Skin epidermis (tissue), 12 donors: ENCODE results near the gene ZNF587B.
A peak's percentile ranks its signal among the peaks of the same experiment; 100 is the strongest.
"Not testable (repeated sequence)": the region's sequence is repeated elsewhere in the genome, so short reads cannot be mapped to it uniquely, and the experiment has no call there.

Experiments used
- H3K27ac ChIP-seq, 21 experiments: fragments of 200-600 bp; sonication (generic) in 11 of 21; one replicate each; pipeline ENCODE4 v1.5.0; 2020; ENCODE audit warnings: mild to moderate bottlenecking in 3 of 21, inconsistent platforms in 2 of 21, moderate library complexity in 2 of 21
- H3K4me3 ChIP-seq, 7 experiments: fragments of 200-600 bp; sonication (generic) in 2 of 7; one replicate each; pipeline ENCODE4 v1.5.0; 2020; ENCODE audit warnings: inconsistent platforms in 2 of 7, mild to moderate bottlenecking in 2 of 7, moderate library complexity in 1 of 7

ZNF587B gene

DNA sequence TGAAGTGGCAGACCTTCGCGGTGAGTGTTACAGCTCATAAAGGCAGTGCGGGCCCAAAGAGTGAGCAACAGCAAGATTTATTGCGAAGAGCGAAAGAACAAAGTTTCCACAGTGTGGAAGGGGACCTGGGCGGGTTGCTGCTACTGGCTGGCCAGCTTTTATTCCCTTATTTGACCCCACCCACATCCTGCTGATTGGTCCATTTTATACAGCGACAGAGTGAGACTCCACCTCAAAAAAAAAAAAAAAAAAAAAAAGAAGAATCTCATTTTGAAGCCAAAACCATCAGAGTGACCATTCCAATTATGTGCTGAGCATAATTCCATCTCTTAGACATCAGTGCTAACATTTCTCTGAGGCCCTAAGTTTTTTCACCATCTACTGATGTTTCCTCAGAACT, 13.4 kb upstream of the ZNF587B start:
- Histone ChIP-seq H3K27ac (no peak overlapping the region), H3K4me3 (no peak overlapping the region)

DNA sequence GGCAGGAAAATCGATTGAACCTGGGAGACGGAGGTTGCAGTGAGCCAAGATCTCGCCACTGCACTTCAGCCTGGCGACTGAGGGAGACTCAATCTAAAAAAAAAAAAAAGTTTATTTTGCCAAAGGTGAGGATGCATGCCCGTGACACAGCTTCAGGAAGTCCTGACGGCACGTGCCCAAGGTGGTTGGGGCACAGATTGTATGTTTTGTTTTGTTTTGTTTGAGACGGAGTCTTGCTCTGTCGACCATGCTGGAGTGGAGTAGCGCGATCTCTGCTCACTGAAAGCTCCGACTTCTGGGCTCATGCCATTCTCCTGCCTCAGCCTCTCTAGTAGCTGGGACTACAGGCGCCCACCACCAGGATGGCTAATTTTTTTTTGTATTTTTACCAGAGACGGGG, 12.1 kb upstream of the ZNF587B start:
- Histone ChIP-seq H3K27ac (no peak overlapping the region), H3K4me3 (no peak overlapping the region)

DNA sequence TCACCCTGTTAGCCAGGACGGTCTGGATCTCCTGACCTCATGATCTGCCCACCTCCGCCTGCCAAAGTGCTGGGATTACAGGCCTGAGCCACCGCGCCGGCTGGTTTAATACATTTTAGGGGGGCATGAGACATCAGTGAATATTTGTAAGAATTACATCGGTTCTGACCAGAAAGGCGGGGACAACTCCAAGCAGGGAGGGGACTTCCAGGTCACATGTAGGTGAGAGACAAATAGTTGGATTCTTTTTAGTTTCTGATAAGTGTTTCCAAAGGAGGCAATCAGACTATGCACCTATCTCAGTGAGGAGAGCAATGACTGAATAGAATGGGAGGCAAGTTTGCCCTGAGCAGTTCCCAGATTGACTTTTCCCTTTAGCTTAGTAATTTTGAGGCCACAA, 11.7 kb upstream of the ZNF587B start:
- no peak overlapping the region for H3K27ac ChIP-seq
- H3K4me3 ChIP-seq = no peak overlapping the region

DNA sequence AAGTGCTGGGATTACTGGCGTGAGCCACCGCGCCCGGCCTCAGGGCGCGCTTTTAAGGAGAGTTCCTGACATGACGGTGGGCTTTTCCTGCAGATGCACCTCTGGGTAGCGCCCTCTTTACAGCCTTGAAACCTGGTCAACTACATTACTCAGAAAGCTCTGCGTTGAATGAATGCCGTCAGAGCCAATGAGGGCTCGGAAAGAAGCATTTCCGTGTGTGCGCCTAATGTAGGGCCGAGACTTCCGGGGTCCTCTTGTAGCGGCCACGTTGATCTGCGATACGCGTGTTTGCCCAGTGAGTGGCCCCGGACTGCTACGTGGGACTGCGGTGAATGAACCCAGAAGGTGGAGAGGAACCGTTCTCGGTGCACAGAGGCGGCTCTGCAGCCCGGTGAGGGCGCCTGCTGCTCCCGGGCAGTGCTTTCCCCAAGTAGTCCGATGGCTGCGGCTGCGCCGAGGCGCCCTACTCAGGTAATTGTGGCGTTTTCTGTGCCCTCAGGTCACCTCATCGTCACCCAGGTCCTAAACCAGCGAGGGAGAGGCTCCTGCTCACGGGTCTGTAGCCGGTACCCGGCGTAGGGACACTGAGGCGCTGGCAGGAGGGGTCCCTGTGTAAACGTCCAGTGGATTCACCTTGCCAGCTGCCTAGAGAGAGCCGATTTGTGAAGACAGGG, 10.5 kb upstream of the ZNF587B start:
- peak overlapping the region; percentile 10 to 93 (median 83) for H3K27ac ChIP-seq
- peak overlapping the region; percentile 72 to 92 (median 80) for H3K4me3 ChIP-seq

DNA sequence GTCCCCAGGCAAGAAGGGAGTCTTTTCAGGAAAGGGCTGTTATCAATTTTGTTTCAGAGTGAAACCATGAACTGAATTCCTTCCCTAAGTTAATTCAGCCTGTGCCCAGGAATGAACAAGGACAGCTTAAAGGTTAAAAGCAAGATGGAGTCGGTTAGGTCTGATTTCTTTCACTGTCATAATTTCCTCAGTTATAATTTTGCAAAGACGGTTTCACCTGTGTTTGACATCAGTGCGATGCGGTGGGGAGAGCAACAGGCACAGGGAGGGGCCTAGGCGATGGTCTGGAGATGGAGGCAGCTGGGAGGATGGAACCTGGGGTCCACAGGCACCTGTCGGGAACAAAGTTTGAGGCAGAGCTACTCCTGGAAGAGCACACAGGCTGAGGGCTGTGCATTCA, 9.5 kb upstream of the ZNF587B start:
- peak overlapping the region; percentile 72 to 92 (median 80) for H3K4me3 ChIP-seq
- peak overlapping the region in 5 of 21 experiments; percentile 78 to 92 (median 90) for H3K27ac ChIP-seq

DNA sequence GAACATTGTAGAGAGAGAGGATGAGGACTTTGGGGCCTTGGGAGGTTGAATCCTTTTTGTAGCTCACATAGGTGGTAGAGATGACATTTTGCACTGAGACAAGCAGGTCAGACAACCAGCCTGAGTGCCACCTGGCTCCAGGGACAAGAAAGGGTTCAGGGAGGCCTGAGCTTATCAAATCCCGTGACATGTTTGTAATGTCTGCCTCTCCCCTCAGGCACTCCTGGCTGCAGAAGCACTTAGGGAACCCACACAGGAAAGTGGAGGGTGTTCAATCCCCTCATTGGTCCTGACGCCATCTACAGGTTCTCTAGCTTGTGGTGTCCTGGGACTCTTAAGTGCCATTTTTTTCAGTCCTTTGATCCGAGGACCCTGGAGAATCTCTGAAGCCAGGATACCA, 9.0 kb upstream of the ZNF587B start:
- H3K4me3 ChIP-seq = peak overlapping the region in 1 of 7 experiments; percentile 80
- H3K27ac ChIP-seq = not testable (repeated sequence)

DNA sequence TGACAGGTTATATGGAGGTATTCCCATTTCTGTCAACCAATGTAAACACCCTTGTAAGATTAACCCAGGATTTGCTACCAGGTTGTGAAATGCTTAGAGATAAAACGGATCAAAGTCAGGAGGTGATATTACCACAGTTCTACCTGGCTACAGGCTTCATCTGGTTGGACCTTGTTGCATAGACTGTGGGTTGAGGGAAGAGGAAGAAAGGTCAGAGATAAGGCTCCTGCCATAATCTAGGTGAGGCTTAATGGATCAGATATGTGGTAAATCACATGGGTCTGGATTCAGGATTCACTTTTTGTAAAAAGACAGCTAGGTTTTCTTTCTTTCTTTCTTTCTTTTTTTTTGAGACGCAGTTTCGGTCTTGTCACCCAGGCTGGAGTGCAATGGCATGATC, 8.6 kb upstream of the ZNF587B start:
- not testable (repeated sequence) for H3K27ac ChIP-seq, H3K4me3 ChIP-seq

DNA sequence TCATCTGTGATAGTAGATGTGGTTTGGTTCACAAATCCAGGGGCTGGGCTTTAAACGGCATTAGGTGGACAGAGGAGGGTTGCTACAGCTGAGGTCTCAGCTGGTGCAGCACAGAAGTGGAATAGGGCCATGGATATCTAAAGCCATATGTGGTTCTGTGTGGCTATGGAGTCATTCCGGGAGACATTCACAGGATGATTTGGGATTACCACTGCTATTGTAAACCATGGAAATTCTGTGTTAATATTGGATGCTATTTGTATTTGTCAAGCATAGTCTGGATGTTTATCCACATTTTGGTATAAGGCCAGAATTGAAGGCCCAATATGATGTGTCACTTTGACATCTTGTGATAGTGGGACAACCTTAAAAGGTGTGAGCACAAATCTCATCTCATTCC, 6.9 kb upstream of the ZNF587B start:
- H3K4me3 ChIP-seq, H3K27ac ChIP-seq: not testable (repeated sequence)

DNA sequence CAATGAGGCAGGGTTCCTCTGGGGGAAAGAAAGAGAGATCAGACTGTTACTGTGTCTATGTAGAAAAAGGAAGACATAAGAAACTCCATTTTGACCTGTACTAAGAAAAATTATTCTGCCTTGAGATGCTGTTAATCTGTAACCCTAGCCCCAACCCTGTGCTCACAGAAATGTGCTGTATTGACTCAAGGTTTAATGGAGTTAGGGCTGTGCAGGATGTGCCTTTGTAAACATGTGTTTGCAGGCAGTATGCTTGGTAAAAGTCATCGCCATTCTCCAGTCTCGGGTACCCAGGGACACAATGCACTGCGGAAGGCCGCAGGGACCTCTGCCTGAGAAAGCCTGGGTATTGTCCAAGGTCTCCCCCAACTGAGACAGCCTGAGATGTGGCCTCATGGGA, 6.5 kb upstream of the ZNF587B start:
- not testable (repeated sequence) for H3K4me3 ChIP-seq, H3K27ac ChIP-seq

DNA sequence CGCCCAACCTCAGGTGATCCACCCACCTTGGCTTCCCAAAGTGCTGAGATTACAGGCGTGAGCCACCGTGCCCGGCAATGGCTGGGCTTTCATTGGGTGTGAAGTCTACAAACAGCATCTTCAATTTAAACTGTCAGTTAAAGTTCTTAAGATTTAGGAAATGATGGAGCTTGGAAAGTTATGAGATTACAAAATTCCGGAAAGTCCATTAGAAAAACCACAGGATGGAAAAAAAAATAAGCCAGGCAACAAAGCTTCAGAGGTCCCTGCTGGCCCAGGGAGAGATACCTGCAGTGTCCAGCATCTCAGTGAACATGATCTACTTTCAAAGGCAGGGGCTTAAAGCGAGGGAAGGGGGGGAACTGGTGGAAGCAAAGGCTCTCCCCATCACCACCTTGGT, 4.6 kb upstream of the ZNF587B start:
- no peak overlapping the region for H3K4me3 ChIP-seq
- H3K27ac ChIP-seq = no peak overlapping the region

DNA sequence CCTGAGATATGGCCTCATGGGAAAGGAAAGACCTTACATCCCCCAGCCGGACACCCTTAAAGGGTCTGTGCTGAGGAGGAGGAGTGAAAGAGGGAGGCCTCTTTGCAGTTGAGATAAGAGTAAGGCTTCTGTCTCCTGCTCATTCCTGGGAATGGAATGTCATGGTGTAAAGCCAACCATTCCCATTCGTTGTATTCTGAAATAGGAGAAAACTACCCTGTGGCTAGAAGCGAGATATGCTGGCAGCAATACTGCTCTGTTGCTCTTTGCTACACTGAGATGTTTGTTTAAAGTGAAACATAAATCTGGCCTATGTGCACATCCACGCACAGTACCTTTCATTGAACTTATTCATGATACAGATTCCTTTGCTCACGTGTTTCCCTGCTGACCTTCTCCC, 783 bp upstream of the ZNF587B start:
- Histone ChIP-seq H3K4me3 (no peak overlapping the region), H3K27ac (no peak overlapping the region)

DNA sequence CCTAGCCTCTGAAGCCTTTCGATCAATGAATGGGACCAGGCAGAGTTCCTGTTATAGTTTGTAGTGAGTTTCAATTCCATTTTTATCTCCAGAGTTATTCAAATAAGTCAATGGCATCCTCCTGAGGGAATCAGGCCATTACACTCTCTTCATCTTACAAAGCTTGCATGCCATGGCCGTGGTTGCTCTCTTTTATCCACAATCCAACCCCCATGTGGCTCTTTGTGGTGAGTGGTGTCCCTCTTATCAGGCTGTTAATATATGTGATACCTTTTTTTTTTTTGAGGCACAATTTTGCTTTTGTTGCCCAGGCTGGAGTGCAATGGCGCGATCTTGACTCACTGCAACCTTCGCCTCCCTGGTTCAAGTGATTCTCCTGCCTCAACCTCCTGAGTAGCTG, 6.9 kb downstream of the ZNF587B start:
- not testable (repeated sequence) for H3K4me3 ChIP-seq, H3K27ac ChIP-seq

DNA sequence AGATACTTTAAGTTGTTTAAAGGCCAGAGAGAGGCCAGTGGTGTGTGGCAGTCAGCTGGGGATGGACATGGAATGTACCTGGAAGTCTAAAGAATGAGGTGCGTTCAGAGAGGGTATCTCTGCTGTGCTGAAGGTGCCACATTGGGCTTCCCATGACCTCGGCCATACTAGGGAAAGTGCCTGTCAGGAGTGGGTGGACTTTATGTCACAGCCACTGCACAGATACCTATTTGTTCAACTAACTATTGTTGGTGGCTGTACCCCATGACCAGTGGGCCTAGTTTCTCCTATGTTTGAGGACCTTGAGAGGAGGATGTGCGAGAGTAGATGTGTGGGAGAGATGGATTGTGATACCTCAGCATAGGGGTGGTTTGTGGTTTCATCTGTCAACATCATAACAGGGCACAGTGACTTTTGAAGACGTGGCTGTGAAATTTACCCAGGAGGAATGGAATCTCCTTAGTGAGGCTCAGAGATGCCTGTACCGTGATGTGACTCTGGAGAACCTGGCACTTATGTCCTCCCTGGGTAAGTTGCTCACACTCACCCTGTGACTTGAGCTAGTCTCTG, 8.6 kb downstream of the ZNF587B start:
- H3K4me3 ChIP-seq, H3K27ac ChIP-seq: not testable (repeated sequence)

DNA sequence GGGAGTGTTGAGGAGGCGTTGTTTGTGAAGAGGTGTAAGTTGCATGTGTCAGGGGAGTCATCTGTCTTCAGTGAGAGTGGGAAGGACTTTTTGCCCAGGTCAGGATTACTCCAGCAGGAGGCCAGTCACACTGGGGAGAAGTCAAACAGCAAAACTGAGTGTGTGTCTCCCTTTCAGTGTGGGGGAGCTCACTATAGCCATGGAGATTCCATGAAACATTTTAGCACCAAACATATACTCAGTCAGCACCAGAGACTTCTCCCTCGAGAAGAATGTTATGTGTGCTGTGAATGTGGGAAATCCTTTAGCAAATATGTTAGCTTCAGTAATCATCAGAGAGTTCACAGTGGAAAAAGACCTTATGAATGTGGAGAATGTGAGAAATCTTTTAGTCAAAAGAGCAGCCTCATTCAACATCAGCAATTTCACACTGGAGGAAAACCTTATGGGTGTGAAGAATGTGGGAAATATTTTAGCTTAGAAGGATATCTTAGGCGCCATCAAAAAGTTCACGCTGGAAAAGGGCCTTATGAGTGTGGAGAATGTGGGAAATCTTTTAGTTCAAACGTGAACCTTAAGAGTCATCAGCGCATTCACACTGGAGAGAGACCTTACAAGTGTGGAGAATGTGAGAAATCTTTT, 11.1 kb downstream of the ZNF587B start:
- no peak overlapping the region for H3K4me3 ChIP-seq

DNA sequence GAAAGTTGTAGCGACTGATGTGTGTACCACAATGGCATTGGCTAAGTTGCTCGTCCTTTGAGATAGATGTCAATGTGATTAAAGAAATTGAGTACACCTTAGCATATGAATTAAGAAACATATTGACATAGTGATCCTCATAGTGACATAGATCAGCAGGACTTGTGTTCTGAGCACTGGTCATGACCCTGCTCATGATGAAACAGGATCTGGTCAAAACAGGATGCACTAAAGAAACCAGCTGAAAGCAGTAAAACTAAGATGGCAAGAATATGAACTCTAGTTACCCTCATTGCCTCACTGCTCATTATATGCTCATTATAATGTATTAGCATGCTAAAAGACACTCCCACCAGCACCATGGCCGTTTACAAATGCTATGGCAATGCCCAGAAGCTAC, 17.1 kb downstream of the ZNF587B start:
- not testable (repeated sequence) for H3K27ac ChIP-seq, H3K4me3 ChIP-seq

More for the DNA sequence above, 11.1 kb downstream of the ZNF587B start:
- no peak overlapping the region for H3K27ac ChIP-seq

DNA sequence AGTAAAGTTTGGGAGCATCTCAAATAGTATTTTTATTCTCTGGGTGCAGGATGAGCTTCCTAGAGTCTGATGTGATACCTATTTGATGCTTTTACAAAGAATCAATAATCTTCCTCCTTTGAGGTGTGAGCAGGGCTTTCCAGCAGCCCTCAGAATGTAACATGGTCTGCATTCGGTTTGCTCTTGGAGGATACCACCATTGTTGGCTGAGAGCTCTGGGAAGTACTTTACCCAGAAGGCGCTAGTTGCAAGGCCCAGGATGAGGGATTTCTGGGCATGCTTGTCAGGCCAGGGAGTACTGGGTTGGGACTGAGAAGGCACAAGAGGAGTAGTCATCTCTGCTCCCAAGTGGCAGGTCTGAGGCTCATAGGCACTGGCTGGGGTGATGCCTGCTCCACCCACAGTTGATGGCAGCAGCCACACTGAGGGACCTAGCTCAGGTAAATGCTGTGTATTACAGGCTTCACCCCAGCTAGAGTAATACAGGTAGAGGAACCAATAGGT, 19.1 kb downstream of the ZNF587B start:
- Histone ChIP-seq H3K4me3 (peak overlapping the region in 5 of 7 experiments; percentile 63 to 79 (median 74)), H3K27ac (peak overlapping the region in 6 of 21 experiments; percentile 77 to 91 (median 84))

DNA sequence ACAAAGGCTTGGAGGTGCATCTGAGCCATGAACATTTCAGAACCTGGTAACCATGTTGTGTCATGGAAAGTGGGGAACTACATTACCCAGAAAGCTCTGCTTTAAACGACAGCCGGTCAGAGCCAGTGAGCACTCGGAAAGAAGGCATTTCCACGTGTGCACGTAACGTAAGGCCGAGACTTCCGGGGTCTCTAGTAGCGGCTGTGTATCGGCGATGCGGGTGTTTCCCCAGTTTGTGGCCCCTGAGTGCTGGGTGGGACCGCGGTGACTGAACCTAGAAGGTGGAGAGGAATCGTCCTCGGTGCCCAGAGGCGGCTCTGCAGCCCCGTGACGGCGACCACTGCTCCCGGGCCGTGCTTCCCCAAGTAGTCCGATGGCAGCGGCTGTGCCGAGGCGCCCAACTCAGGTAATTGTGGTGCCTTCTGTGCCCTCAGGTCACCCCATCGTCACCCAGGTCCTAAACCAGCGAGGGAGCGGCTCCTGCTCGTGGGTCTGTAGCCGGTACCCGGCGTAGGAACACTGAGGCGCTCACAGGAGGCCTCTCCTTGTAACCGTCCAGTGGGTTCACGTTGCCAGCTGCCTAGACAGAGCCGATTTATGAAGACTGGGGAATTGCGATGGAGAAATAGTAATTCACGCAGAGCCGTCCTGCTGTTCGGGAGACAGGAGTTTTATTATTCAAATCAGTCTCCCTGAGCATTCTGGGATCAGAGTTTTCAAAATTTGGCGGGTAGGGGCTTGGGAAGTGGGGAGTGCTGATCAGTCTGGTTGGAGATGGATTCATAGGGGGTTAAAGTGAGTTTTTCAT, 19.8 kb downstream of the ZNF587B start, which contains the start of gene ZNF587:
ZNF587 (plus strand) TSS at position 194 of the 808 bp plus-strand sequence; CDS start at position 374, 180 bp downstream.
- H3K27ac ChIP-seq = peak within 1 kb of the TSS in 20 of 21 experiments; percentile 59 to 93 (median 84)
- H3K4me3 ChIP-seq = peak within 1 kb of the TSS; percentile 63 to 79 (median 74)

DNA sequence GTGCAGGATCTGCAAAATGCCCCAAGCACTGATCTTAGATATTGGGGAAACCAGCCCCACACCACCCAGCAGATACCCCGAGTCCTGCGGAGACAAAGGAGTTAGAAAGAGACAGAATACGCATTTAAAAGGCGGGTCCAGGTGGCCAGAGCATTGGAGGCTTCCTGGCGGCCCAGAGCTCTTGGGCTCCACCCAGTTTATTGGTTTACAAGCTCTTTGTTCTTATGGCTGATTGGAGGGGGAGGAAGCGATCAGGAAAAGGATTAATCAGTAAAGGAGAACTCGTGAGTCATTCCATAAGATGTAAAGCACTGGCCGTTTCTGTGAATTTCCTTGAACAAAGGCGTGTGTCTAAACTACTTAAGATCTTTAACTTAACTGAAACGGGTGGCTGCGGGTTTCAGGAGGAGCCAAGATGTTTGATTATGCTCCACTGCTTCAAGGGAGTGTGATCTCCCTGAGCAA, 20.5 kb downstream of the ZNF587B start:
- H3K4me3 ChIP-seq = peak overlapping the region; percentile 63 to 79 (median 74)
- peak overlapping the region in 17 of 21 experiments; percentile 61 to 93 (median 83) for H3K27ac ChIP-seq

DNA sequence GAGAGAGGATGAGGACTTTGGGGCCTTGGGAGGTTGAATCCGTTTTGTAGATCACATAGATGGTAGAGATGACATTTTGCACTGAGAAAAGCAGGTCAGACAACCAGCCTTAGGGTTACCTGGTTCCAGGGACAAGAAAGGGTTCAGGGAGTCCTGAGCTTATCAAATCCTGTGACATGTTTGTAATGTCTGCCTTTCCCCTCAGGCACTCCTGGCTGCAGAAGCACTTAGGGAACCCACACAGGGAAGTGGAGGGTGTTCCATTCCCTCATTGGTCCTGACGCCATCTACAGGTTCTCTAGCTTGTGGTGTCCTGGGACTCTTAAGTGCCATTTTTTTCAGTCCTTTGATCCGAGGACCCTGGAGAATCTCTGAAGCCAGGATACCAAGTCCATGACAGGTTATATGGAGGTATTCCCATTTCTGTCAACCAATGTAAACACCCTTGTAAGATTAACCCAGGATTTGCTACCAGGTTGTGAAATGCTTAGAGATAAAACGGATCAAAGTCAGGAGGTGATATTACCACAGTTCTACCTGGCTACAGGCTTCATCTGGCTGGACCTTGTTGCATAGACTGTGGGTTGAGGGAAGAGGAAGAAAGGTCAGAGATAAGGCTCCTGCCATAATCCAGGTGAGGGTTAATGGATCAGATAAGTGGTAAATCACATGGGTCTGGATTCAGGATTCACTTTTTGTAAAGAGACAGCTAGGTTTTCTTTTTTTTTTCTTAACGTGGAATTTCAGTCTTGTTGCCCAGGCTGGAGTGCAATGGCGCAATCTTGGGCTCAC, 21.9 kb downstream of the ZNF587B start:
- H3K27ac ChIP-seq, H3K4me3 ChIP-seq: not testable (repeated sequence)
